Smooth muscle cell (in vitro differentiated cells): Measurements from ENCODE around the gene IP6K3. TPM values are rescaled to one million over a fixed set of nuclear protein-coding genes. Genes with fewer than 3 reads are reported as not detected.

ENCODE experiments used
- DNase-seq: peaks from one replicate; lab custom pipeline; 2025; ENCODE audit not compliant: unreplicated experiment; lab: John Stamatoyannopoulos, UW
- H2AFZ ChIP-seq: fragments of 200-600 bp; sonication (generic); 2 replicates; pipeline ENCODE4 v1.6.0; 2016; ENCODE audit warnings: antibody characterized with exemption, low read depth, mild to moderate bottlenecking
- H3F3A ChIP-seq: fragments of 200-600 bp; sonication (generic); 2 replicates; pipeline ENCODE4 v1.6.0; 2017; ENCODE audit warnings: antibody characterized with exemption, low read depth
- H3K27ac ChIP-seq: fragments of 200-600 bp; sonication (generic); 2 replicates; pipeline ENCODE4 v1.5.1; 2016; ENCODE audit warnings: low read depth, mild to moderate bottlenecking
- H3K27me3 ChIP-seq: fragments of 200-600 bp; sonication (generic); 2 replicates; pipeline ENCODE4 v1.6.1; 2016; ENCODE audit warnings: low read depth, mild to moderate bottlenecking
- H3K36me3 ChIP-seq: fragments of 200-600 bp; sonication (generic); 2 replicates; pipeline ENCODE4 v1.5.1; 2016; ENCODE audit warnings: low read depth
- H3K4me1 ChIP-seq: fragments of 200-600 bp; sonication (generic); 2 replicates; pipeline ENCODE4 v1.5.1; 2016; ENCODE audit warnings: low read depth
- H3K4me2 ChIP-seq: fragments of 200-600 bp; sonication (generic); 2 replicates; pipeline ENCODE4 v1.6.0; 2016; ENCODE audit warnings: mild to moderate bottlenecking
- H3K4me3 ChIP-seq: fragments of 200-600 bp; sonication (generic); 2 replicates; pipeline ENCODE4 v1.5.1; 2016; ENCODE audit warnings: mild to moderate bottlenecking
- H3K79me2 ChIP-seq: fragments of 200-600 bp; sonication (generic); 2 replicates; pipeline ENCODE4 v1.6.0; 2016; ENCODE audit warnings: low read depth, mild to moderate bottlenecking
- H3K9ac ChIP-seq: fragments of 200-600 bp; sonication (generic); 2 replicates; pipeline ENCODE4 v1.6.0; 2016; ENCODE audit warnings: low read depth
- H3K9me3 ChIP-seq: fragments of 200-600 bp; sonication (generic); replicated peaks from 2 replicates; pipeline ENCODE4 v1.5.1; 2016; ENCODE audit warnings: low read depth
- H4K20me1 ChIP-seq: fragments of 200-600 bp; sonication (generic); 2 replicates; pipeline ENCODE4 v1.6.0; 2016; ENCODE audit warnings: low read depth
- WGBS: methylation state at CpG from one replicate; pipeline ENCODE4 v1.1.7; 2016; ENCODE audit warnings: low lambda C conversion rate; 5-methylcytosine and 5-hydroxymethylcytosine counted together
- polyA plus RNA-seq: library from polyadenylated mRNA; unstranded; fragments of >200 nt; fragmentation: Nextera tagmentation; extraction: Ambion mirVana; gene quantifications from 2 replicates; pipeline ENCODE4 v1.2.1, GENCODE V29; 2016
- total RNA-seq: library from RNA; depleted of rRNA; stranded (reverse); fragments of >200 nt; gene quantifications from 2 replicates; pipeline ENCODE4 v1.2.3, GENCODE V29; 2014
- TF ChIP-seq, protein P1 (sequence below): fragments of 200-600 bp; sonication (generic); IDR thresholded peaks from 2 replicates; pipeline ENCODE4 v1.5.1; 2017; ENCODE audit warnings: borderline replicate concordance, mild to moderate bottlenecking, antibody characterized with exemption; ENCODE audit not compliant: insufficient read depth, poor library complexity, severe bottlenecking

Gene IP6K3
- total and polyA plus RNA-seq, 2 experiments from 2014 or later: 2.6 to 5.6 TPM

DNA sequence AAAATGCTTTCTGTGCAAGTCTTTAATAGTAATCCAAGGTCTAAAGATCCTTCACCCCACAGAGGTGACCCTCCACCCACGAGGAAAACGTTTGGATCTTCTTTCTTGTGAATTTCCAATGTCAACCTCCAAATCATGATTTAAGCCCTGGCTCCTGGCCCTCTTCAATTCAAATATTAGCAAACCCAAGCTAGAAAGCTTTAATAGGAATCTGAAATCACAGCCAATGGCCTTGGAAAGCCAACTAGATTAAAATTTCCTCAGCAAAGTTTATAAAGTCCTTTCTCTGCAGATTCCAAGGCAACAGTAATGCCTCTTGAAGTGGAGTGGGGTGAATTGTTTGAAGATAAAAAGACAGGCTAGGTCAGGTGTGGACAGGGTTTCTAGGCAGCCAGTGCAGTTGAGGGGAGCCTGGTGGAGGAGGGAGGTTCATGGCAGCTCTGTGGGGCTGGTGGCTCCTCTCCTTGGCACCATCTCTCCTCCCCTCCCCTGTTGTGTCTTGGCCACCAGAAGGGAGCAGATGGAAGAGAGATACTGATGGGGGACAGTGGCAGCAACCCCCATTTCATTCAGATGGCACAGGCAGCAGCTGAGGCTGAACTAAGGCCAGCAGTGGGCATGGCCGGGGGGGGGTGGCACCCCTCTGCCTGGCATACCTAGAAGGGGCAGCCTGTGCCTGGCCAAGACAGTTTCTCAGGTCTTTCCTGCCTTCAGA, 23.2 kb downstream of the IP6K3 start:
- Histone ChIP-seq H2AFZ (no peak overlapping the region), H3K36me3 (no peaks in the 10 kb centered on the region), H3K9ac (no peak overlapping the region), H3K27me3 (no peaks in the 10 kb centered on the region), H3K4me3 (no peak overlapping the region), H3F3A (no peaks in the 10 kb centered on the region), H3K4me2 (no peak overlapping the region), H4K20me1 (no peaks in the 10 kb centered on the region), H3K79me2 (no peaks in the 10 kb centered on the region), H3K27ac (no peak overlapping the region), H3K4me1 (no peaks in the 10 kb centered on the region), H3K9me3 (no peaks in the 10 kb centered on the region)
- WGBS: 86% methylated on average over 3 of the region's 3 CpGs
- TF ChIP-seq, protein P1, sequence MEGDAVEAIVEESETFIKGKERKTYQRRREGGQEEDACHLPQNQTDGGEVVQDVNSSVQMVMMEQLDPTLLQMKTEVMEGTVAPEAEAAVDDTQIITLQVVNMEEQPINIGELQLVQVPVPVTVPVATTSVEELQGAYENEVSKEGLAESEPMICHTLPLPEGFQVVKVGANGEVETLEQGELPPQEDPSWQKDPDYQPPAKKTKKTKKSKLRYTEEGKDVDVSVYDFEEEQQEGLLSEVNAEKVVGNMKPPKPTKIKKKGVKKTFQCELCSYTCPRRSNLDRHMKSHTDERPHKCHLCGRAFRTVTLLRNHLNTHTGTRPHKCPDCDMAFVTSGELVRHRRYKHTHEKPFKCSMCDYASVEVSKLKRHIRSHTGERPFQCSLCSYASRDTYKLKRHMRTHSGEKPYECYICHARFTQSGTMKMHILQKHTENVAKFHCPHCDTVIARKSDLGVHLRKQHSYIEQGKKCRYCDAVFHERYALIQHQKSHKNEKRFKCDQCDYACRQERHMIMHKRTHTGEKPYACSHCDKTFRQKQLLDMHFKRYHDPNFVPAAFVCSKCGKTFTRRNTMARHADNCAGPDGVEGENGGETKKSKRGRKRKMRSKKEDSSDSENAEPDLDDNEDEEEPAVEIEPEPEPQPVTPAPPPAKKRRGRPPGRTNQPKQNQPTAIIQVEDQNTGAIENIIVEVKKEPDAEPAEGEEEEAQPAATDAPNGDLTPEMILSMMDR: no peak
- no peak for DNase-seq

DNA sequence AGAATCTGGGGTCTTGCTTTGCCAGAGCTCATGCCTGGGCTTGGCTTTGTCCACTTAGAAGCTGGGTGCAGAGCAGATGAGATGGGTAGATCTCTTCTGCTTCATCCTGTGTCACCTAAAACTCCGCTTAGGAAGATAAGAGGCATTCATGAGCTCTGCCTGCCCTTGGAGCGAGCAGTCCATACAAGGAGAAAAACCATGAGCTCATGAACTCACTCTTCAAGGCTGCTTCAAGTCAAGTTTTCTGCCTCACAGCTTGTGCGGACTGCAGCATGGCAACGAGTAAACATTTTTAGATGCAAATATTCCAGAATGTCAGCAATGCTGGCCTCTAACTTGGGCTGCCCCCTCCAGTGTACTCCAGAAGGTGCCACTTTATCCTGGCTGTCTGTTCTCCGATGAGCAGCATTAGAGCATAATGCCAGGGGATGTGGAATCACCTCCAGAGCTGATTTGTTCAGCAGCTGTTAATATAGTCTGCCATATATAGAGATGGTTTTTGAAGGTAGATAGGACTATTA, 24.5 kb downstream of the IP6K3 start:
- no peaks in the 10 kb centered on the region for H4K20me1 ChIP-seq
- H3K27ac ChIP-seq: no peak overlapping the region
- DNase-seq: no peak
- TF ChIP-seq, protein P1: no peak
- H3K27me3 ChIP-seq: no peaks in the 10 kb centered on the region
- H3K9ac ChIP-seq: no peak overlapping the region
- H3K4me1 ChIP-seq: no peaks in the 10 kb centered on the region
- H3K9me3 ChIP-seq: no peaks in the 10 kb centered on the region
- no peaks in the 10 kb centered on the region for H3K36me3 ChIP-seq
- H3K4me2 ChIP-seq: no peak overlapping the region
- WGBS: 89% methylated on average over 5 of the region's 5 CpGs
- H3F3A ChIP-seq: no peaks in the 10 kb centered on the region
- H3K4me3 ChIP-seq: no peak overlapping the region
- no peak overlapping the region for H2AFZ ChIP-seq
- H3K79me2 ChIP-seq: no peaks in the 10 kb centered on the region

DNA sequence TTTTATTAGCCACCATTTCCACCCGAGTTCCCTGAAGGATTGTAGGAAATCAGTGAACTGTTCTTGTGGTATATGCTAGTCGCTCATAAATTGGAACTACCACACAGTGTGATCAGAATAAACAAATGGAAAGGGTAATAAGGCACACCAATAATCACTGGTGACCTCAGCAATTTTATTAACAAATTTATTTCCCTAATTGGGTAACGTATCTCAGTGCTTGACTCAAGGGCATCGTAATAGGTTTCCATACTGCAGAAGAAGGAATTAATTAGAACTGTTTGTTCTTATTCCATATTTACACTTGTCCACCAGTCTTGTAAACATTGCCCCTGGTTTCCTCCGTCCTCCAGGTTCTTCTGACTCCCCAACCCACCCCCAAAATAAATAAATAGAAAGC, 25.2 kb downstream of the IP6K3 start:
- DNase-seq: no peak
- Histone ChIP-seq H3K9ac (no peak overlapping the region), H3K4me3 (no peak overlapping the region), H3K9me3 (no peaks in the 10 kb centered on the region), H3K79me2 (no peaks in the 10 kb centered on the region), H3K4me2 (no peak overlapping the region), H4K20me1 (no peaks in the 10 kb centered on the region), H2AFZ (no peak overlapping the region), H3K27ac (no peak overlapping the region), H3K27me3 (no peaks in the 10 kb centered on the region), H3K36me3 (no peaks in the 10 kb centered on the region), H3K4me1 (no peaks in the 10 kb centered on the region), H3F3A (no peaks in the 10 kb centered on the region)
- WGBS: 79% methylated on average over 5 of the region's 5 CpGs
- TF ChIP-seq, protein P1: no peak

DNA sequence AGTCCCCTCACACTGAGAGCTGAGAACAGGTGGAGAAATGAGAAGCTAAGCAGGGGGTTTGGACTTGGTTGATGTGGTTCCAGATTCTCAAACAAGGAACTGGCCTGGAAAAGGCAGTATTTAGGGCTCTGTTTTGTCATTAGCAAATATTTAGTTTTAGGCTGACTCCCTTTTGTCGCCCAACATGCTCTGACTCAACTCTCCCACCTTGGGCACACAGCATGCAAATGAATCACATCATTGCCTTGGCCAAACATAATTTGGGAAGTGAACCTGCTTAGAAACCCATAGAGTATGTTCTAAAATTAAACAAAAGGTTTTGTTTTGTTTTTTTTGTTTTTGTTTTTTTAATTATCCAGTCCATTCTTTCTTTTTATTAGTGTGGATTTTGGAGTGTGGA, 25.7 kb downstream of the IP6K3 start:
- no peak overlapping the region for H3K9ac ChIP-seq
- no peak for DNase-seq
- H2AFZ ChIP-seq: no peak overlapping the region
- H3K9me3 ChIP-seq: no peaks in the 10 kb centered on the region
- no peak overlapping the region for H3K4me3 ChIP-seq
- WGBS: 93% methylated on average over 1 of the region's 1 CpG
- no peaks in the 10 kb centered on the region for H3K79me2 ChIP-seq
- no peaks in the 10 kb centered on the region for H3F3A ChIP-seq
- no peaks in the 10 kb centered on the region for H3K4me1 ChIP-seq
- no peak overlapping the region for H3K27ac ChIP-seq
- no peaks in the 10 kb centered on the region for H4K20me1 ChIP-seq
- H3K4me2 ChIP-seq: no peak overlapping the region
- H3K27me3 ChIP-seq: no peaks in the 10 kb centered on the region
- TF ChIP-seq, protein P1: no peak
- no peaks in the 10 kb centered on the region for H3K36me3 ChIP-seq
